GM23338 (cell line): ENCODE data around the gene RAPGEF3. TPM values are rescaled to one million over a fixed set of nuclear protein-coding genes. Genes with fewer than 3 reads are reported as not detected.

Source experiments
- ATAC-seq: fragments of 200-7000 bp; cut with Tn5 transposase; 3 replicates; pipeline ENCODE4 v1.9.1; 2020
- DNase-seq: peaks from one replicate; pipeline ENCODE4 v3.0.0-alpha.2; 2015; ENCODE audit warnings: low spot score
- H2AFZ ChIP-seq: fragments of 200-600 bp; sonication (generic); 2 replicates; pipeline ENCODE4 v1.8.0; 2016; ENCODE audit warnings: antibody characterized with exemption, mild to moderate bottlenecking, moderate library complexity
- H3F3A ChIP-seq: fragments of 200-600 bp; sonication (generic); replicated peaks from 2 replicates; pipeline ENCODE4 v1.8.0; 2017; ENCODE audit warnings: antibody characterized with exemption, mixed run types, low read depth
- H3K27ac ChIP-seq: fragments of 200-600 bp; sonication (generic); 2 replicates; pipeline ENCODE4 v1.6.1; 2016; ENCODE audit warnings: low read depth
- H3K27me3 ChIP-seq: fragments of 200-600 bp; sonication (generic); 2 replicates; pipeline ENCODE4 v1.8.0; 2016; ENCODE audit warnings: mild to moderate bottlenecking, mixed run types, moderate library complexity; ENCODE audit not compliant: insufficient read depth
- H3K36me3 ChIP-seq: fragments of 200-600 bp; sonication (generic); 2 replicates; pipeline ENCODE4 v1.8.0; 2016; ENCODE audit warnings: mild to moderate bottlenecking; ENCODE audit not compliant: insufficient read depth
- H3K4me1 ChIP-seq: fragments of 200-600 bp; sonication (generic); 2 replicates; pipeline ENCODE4 v1.8.0; 2016; ENCODE audit warnings: mild to moderate bottlenecking, moderate library complexity; ENCODE audit not compliant: insufficient read depth
- H3K4me2 ChIP-seq: fragments of 200-600 bp; sonication (generic); 2 replicates; pipeline ENCODE4 v1.7.1; 2017; ENCODE audit warnings: mixed run types
- H3K4me3 ChIP-seq: fragments of 200-600 bp; sonication (generic); 2 replicates; pipeline ENCODE4 v1.6.1; 2016; ENCODE audit warnings: mixed run types
- H3K79me2 ChIP-seq: fragments of 200-600 bp; sonication (generic); replicated peaks from 2 replicates; pipeline ENCODE4 v1.8.0; 2017; ENCODE audit warnings: mild to moderate bottlenecking; ENCODE audit not compliant: insufficient read depth
- H3K9me2 ChIP-seq: fragments of 200-600 bp; sonication (generic); 2 replicates; pipeline ENCODE4 v1.8.0; 2017; ENCODE audit not compliant: insufficient read depth
- H4K20me1 ChIP-seq: fragments of 200-600 bp; sonication (generic); replicated peaks from 2 replicates; pipeline ENCODE4 v1.8.0; 2017; ENCODE audit warnings: mild to moderate bottlenecking; ENCODE audit not compliant: insufficient read depth
- H3K27ac Mint-ChIP-seq: 2 replicates; pipeline ENCODE4 v1.8.0; 2020; ENCODE audit warnings: inconsistent platforms, mild to moderate bottlenecking, moderate library complexity, mixed read lengths
- H3K27me3 Mint-ChIP-seq: 3 replicates; pipeline ENCODE4 v1.8.0; 2022; ENCODE audit warnings: low read depth, mild to moderate bottlenecking, moderate library complexity, mixed read lengths, inconsistent platforms; ENCODE audit not compliant: insufficient read depth, poor library complexity
- H3K36me3 Mint-ChIP-seq: 3 replicates; pipeline ENCODE4 v1.8.0; 2021; ENCODE audit warnings: low read depth, mild to moderate bottlenecking, inconsistent platforms, moderate library complexity, mixed read lengths
- H3K4me1 Mint-ChIP-seq: 3 replicates; pipeline ENCODE4 v1.8.0; 2020; ENCODE audit warnings: mild to moderate bottlenecking, inconsistent platforms, mixed read lengths
- H3K4me3 Mint-ChIP-seq: 3 replicates; pipeline ENCODE4 v1.8.0; 2021; ENCODE audit warnings: moderate library complexity, mild to moderate bottlenecking, inconsistent platforms, mixed read lengths
- H3K9me3 Mint-ChIP-seq: 3 replicates; pipeline ENCODE4 v1.8.0; 2020; ENCODE audit warnings: moderate library complexity, mild to moderate bottlenecking, inconsistent platforms, mixed read lengths
- CREB1 ChIP-seq: fragments of 250-450 bp; sonication (Bioruptor Pico); IDR thresholded peaks from 2 replicates; pipeline ENCODE4 v1.5.0; 2020; ENCODE audit warnings: low read depth, mild to moderate bottlenecking, moderate library complexity
- EZH2 ChIP-seq: fragments of 200-600 bp; sonication (generic); IDR thresholded peaks from one replicate; pipeline ENCODE4 v1.8.0; 2017; ENCODE audit warnings: antibody characterized with exemption, mild to moderate bottlenecking, low read depth; ENCODE audit not compliant: unreplicated experiment
- EZH2phosphoT487 ChIP-seq: fragments of 200-600 bp; sonication (generic); IDR thresholded peaks from one replicate; pipeline ENCODE4 v1.8.1; 2018; ENCODE audit warnings: antibody characterized with exemption; ENCODE audit not compliant: unreplicated experiment
- JUNB ChIP-seq: IDR thresholded peaks from one replicate; pipeline ENCODE4 v1.6.1; 2016; ENCODE audit warnings: antibody characterized with exemption; ENCODE audit not compliant: unreplicated experiment
- NANOG ChIP-seq: IDR thresholded peaks from 2 replicates; pipeline ENCODE4 v1.6.1; 2016; ENCODE audit warnings: antibody characterized with exemption, borderline replicate concordance
- POLR2AphosphoS5 ChIP-seq: IDR thresholded peaks from 2 replicates; pipeline ENCODE4 v1.6.1; 2016; ENCODE audit warnings: antibody characterized with exemption, low read depth
- REST ChIP-seq: IDR thresholded peaks from one replicate; pipeline ENCODE4 v1.6.1; 2018; ENCODE audit warnings: antibody characterized with exemption; ENCODE audit not compliant: unreplicated experiment
- STAT1 ChIP-seq: IDR thresholded peaks from one replicate; pipeline ENCODE4 v1.6.1; 2016; ENCODE audit warnings: antibody characterized with exemption; ENCODE audit not compliant: unreplicated experiment
- ZNF114 ChIP-seq: fragments of 250-450 bp; sonication (Bioruptor Pico); IDR thresholded peaks from 2 replicates; pipeline ENCODE4 v1.5.0; 2020; ENCODE audit warnings: mild to moderate bottlenecking, moderate library complexity
- ZNF331 ChIP-seq: fragments of 250-450 bp; sonication (Bioruptor Pico); IDR thresholded peaks from 2 replicates; pipeline ENCODE4 v1.5.0; 2020; ENCODE audit warnings: low read depth, mild to moderate bottlenecking, moderate library complexity
- polyA plus RNA-seq: library from polyadenylated mRNA; unstranded; fragments of >200 nt; fragmentation: Nextera tagmentation; extraction: Ambion mirVana; gene quantifications from 2 replicates; pipeline ENCODE4 v1.2.1, GENCODE V29; 2016
- total RNA-seq: library from RNA; depleted of rRNA; stranded (reverse); fragments of >200 nt; shearing (Covaris generic); gene quantifications from 2 replicates; pipeline ENCODE4 v1.2.3, GENCODE V29; 2014
- TF ChIP-seq, protein P1 (sequence below): IDR thresholded peaks from 2 replicates; pipeline ENCODE4 v1.6.1; 2016; ENCODE audit warnings: antibody characterized with exemption
- TF ChIP-seq, protein P2 (sequence below), 2 experiments: fragments of 200-600 bp in 1 of 2; sonication (generic) in 1 of 2; conservative IDR thresholded peaks; 2 replicates each; pipeline versions ENCODE4 v1.5.1 to v1.6.1; 2016 to 2017; ENCODE audit warnings: antibody characterized with exemption in 2 of 2, low read depth in 2 of 2, mild to moderate bottlenecking in 2 of 2, moderate library complexity in 1 of 2
- TF ChIP-seq, protein P3 (sequence below): fragments of 250-450 bp; sonication (Bioruptor Pico); IDR thresholded peaks from 2 replicates; pipeline ENCODE4 v1.5.0; 2020; ENCODE audit warnings: mild to moderate bottlenecking, moderate library complexity

RAPGEF3 gene
- total and polyA plus RNA-seq, 2 experiments from 2014 or later = 2.3 to 11.8 TPM

DNA sequence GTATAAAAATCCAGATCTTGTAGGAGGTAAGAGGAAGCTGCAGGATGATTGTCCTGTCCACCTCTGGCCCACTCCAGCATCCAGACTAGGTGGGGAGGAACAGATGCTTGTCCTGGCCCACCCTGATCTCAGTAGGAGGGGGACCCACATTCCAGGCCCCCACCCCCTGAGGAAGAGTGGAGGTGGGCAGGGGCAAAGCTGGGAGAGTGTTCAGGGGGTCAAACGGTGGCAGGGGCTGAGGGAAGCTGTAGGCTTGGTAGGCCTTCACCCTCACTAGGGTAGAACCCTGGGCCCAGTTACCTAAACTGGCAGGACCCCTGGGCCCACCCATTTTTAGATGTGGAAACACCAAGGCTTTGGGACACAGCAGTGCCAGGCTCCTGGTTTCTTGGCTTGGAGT lies 18.5 kb upstream of the RAPGEF3 start:
- Mint-ChIP-seq H3K36me3 (no peaks in the 10 kb centered on the region), H3K4me3 (no peak overlapping the region), H3K4me1 (peaks cover 51% of the 10 kb centered on the region), H3K9me3 (no peaks in the 10 kb centered on the region), H3K27me3 (peaks cover 36% of the 10 kb centered on the region), H3K27ac (peak overlapping the region; percentile 62; the same call in 1 of the 2 replicates)
- peaks cover 11% of the 10 kb centered on the region for H3F3A ChIP-seq
- H3K27ac ChIP-seq = no peak overlapping the region
- ATAC-seq = no peak
- peaks cover 33% of the 10 kb centered on the region for H3K4me1 ChIP-seq
- no peak overlapping the region for H3K4me2 ChIP-seq
- no peaks in the 10 kb centered on the region for H3K79me2 ChIP-seq
- no peaks in the 10 kb centered on the region for H3K36me3 ChIP-seq
- H3K4me3 ChIP-seq = no peak overlapping the region
- TF ChIP-seq, protein P1, sequence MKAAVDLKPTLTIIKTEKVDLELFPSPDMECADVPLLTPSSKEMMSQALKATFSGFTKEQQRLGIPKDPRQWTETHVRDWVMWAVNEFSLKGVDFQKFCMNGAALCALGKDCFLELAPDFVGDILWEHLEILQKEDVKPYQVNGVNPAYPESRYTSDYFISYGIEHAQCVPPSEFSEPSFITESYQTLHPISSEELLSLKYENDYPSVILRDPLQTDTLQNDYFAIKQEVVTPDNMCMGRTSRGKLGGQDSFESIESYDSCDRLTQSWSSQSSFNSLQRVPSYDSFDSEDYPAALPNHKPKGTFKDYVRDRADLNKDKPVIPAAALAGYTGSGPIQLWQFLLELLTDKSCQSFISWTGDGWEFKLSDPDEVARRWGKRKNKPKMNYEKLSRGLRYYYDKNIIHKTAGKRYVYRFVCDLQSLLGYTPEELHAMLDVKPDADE = no peak
- TF ChIP-seq STAT1 (no peak), JUNB (no peak), CREB1 (no peak), EZH2phosphoT487 (no peak), ZNF114 (CRISPR knock-in tag) (no peak), ZNF331 (no peak), POLR2AphosphoS5 (no peak), REST (no peak), NANOG (no peak), EZH2 (no peak)
- TF ChIP-seq, protein P2, sequence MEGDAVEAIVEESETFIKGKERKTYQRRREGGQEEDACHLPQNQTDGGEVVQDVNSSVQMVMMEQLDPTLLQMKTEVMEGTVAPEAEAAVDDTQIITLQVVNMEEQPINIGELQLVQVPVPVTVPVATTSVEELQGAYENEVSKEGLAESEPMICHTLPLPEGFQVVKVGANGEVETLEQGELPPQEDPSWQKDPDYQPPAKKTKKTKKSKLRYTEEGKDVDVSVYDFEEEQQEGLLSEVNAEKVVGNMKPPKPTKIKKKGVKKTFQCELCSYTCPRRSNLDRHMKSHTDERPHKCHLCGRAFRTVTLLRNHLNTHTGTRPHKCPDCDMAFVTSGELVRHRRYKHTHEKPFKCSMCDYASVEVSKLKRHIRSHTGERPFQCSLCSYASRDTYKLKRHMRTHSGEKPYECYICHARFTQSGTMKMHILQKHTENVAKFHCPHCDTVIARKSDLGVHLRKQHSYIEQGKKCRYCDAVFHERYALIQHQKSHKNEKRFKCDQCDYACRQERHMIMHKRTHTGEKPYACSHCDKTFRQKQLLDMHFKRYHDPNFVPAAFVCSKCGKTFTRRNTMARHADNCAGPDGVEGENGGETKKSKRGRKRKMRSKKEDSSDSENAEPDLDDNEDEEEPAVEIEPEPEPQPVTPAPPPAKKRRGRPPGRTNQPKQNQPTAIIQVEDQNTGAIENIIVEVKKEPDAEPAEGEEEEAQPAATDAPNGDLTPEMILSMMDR (conservative IDR thresholded peaks at IDR 0.05; ENCODE audit: low read depth in 2 of 2) = no peak
- TF ChIP-seq, protein P3, sequence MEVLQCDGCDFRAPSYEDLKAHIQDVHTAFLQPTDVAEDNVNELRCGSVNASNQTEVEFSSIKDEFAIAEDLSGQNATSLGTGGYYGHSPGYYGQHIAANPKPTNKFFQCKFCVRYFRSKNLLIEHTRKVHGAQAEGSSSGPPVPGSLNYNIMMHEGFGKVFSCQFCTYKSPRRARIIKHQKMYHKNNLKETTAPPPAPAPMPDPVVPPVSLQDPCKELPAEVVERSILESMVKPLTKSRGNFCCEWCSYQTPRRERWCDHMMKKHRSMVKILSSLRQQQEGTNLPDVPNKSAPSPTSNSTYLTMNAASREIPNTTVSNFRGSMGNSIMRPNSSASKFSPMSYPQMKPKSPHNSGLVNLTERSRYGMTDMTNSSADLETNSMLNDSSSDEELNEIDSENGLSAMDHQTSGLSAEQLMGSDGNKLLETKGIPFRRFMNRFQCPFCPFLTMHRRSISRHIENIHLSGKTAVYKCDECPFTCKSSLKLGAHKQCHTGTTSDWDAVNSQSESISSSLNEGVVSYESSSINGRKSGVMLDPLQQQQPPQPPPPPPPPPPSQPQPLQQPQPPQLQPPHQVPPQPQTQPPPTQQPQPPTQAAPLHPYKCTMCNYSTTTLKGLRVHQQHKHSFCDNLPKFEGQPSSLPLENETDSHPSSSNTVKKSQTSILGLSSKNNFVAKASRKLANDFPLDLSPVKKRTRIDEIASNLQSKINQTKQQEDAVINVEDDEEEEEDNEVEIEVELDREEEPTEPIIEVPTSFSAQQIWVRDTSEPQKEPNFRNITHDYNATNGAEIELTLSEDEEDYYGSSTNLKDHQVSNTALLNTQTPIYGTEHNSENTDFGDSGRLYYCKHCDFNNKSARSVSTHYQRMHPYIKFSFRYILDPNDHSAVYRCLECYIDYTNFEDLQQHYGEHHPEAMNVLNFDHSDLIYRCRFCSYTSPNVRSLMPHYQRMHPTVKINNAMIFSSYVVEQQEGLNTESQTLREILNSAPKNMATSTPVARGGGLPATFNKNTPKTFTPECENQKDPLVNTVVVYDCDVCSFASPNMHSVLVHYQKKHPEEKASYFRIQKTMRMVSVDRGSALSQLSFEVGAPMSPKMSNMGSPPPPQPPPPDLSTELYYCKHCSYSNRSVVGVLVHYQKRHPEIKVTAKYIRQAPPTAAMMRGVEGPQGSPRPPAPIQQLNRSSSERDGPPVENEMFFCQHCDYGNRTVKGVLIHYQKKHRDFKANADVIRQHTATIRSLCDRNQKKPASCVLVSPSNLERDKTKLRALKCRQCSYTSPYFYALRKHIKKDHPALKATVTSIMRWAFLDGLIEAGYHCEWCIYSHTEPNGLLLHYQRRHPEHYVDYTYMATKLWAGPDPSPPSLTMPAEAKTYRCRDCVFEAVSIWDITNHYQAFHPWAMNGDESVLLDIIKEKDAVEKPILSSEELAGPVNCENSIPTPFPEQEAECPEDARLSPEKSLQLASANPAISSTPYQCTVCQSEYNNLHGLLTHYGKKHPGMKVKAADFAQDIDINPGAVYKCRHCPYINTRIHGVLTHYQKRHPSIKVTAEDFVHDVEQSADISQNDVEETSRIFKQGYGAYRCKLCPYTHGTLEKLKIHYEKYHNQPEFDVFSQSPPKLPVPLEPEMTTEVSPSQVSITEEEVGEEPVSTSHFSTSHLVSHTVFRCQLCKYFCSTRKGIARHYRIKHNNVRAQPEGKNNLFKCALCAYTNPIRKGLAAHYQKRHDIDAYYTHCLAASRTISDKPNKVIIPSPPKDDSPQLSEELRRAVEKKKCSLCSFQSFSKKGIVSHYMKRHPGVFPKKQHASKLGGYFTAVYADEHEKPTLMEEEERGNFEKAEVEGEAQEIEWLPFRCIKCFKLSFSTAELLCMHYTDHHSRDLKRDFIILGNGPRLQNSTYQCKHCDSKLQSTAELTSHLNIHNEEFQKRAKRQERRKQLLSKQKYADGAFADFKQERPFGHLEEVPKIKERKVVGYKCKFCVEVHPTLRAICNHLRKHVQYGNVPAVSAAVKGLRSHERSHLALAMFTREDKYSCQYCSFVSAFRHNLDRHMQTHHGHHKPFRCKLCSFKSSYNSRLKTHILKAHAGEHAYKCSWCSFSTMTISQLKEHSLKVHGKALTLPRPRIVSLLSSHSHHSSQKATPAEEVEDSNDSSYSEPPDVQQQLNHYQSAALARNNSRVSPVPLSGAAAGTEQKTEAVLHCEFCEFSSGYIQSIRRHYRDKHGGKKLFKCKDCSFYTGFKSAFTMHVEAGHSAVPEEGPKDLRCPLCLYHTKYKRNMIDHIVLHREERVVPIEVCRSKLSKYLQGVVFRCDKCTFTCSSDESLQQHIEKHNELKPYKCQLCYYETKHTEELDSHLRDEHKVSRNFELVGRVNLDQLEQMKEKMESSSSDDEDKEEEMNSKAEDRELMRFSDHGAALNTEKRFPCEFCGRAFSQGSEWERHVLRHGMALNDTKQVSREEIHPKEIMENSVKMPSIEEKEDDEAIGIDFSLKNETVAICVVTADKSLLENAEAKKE (CRISPR knock-in tag) = no peak
- no peaks in the 10 kb centered on the region for H3K9me2 ChIP-seq
- no peak for DNase-seq
- H4K20me1 ChIP-seq = peaks cover 2% of the 10 kb centered on the region
- H3K27me3 ChIP-seq = peaks cover 17% of the 10 kb centered on the region
- no peak overlapping the region for H2AFZ ChIP-seq
